WTC11 (cell line): ENCODE results near the gene USP49. TPM values are rescaled to one million over a fixed set of nuclear protein-coding genes. Genes with fewer than 3 reads are reported as not detected.

ENCODE experiments used
- ATAC-seq: fragments of 200-7000 bp; cut with Tn5 transposase; 2 replicates; pipeline ENCODE4 v1.10.0; 2021; ENCODE audit warnings: mild to moderate bottlenecking, moderate library complexity
- CTCF ChIA-PET: fragments of 300-600 bp; sonication (Branson Sonifier 250); formaldehyde crosslinking; loops from one replicate; lab custom pipeline; 2021; ENCODE audit warnings: antibody characterized with exemption; lab: Charles Lee
- POLR2A ChIA-PET: fragments of 350-600 bp; sonication (Branson Sonifier 250); formaldehyde crosslinking; loops from one replicate; lab custom pipeline; 2021; ENCODE audit warnings: antibody characterized with exemption; lab: Charles Lee
- DNase-seq: peaks from one replicate; pipeline ENCODE4 v3.0.0; 2021; ENCODE audit warnings: low spot score
- H3K27ac Mint-ChIP-seq: 2 replicates; pipeline ENCODE4 v1.8.0; 2021; ENCODE audit warnings: mixed read lengths
- H3K27me3 Mint-ChIP-seq: 2 replicates; pipeline ENCODE4 v1.8.0; 2021; ENCODE audit warnings: low read depth, mild to moderate bottlenecking, moderate library complexity, mixed read lengths
- H3K36me3 Mint-ChIP-seq: 2 replicates; pipeline ENCODE4 v1.8.0; 2021; ENCODE audit warnings: mixed read lengths
- H3K4me1 Mint-ChIP-seq: 2 replicates; pipeline ENCODE4 v1.8.0; 2022; ENCODE audit warnings: mixed read lengths
- H3K4me3 Mint-ChIP-seq: 2 replicates; pipeline ENCODE4 v1.8.0; 2021; ENCODE audit warnings: mild to moderate bottlenecking, moderate library complexity, mixed read lengths
- H3K9me3 Mint-ChIP-seq: 2 replicates; pipeline ENCODE4 v1.8.0; 2021; ENCODE audit warnings: mixed read lengths
- ARID4B ChIP-seq: sonication (generic); formaldehyde crosslinking; IDR thresholded peaks from 2 replicates; pipeline ENCODE4 v1.8.0; 2023; ENCODE audit warnings: missing genetic modification reagents, mild to moderate bottlenecking, borderline replicate concordance
- ATF1 ChIP-seq: sonication (generic); formaldehyde crosslinking; IDR thresholded peaks from 2 replicates; pipeline ENCODE4 v1.8.1; 2023; ENCODE audit warnings: mild to moderate bottlenecking, moderate library complexity, missing genetic modification reagents
- CBFB ChIP-seq: sonication (generic); formaldehyde crosslinking; IDR thresholded peaks from 2 replicates; pipeline ENCODE4 v1.8.1; 2022; ENCODE audit warnings: mild to moderate bottlenecking, low read depth, missing genetic modification reagents
- CREM ChIP-seq: sonication (generic); formaldehyde crosslinking; IDR thresholded peaks from 2 replicates; pipeline ENCODE4 v1.8.1; 2022; ENCODE audit warnings: mild to moderate bottlenecking, missing genetic modification reagents, moderate library complexity
- ETV6 ChIP-seq: sonication (generic); formaldehyde crosslinking; IDR thresholded peaks from 2 replicates; pipeline ENCODE4 v1.8.1; 2022; ENCODE audit warnings: mild to moderate bottlenecking, missing genetic modification reagents
- GABPB1 ChIP-seq: sonication (generic); formaldehyde crosslinking; IDR thresholded peaks from 2 replicates; pipeline ENCODE4 v1.8.1; 2023; ENCODE audit warnings: mild to moderate bottlenecking, missing genetic modification reagents
- MYBL2 ChIP-seq: sonication (generic); formaldehyde crosslinking; IDR thresholded peaks from 2 replicates; pipeline ENCODE4 v1.8.1; 2023; ENCODE audit warnings: mild to moderate bottlenecking, moderate library complexity, missing genetic modification reagents
- SP1 ChIP-seq: sonication (generic); formaldehyde crosslinking; conservative IDR thresholded peaks from 2 replicates; pipeline ENCODE4 v1.8.1; 2022; ENCODE audit warnings: missing genetic modification reagents
- ZNF232 ChIP-seq: sonication (generic); formaldehyde crosslinking; IDR thresholded peaks from 2 replicates; pipeline ENCODE4 v1.8.0; 2022; ENCODE audit warnings: mild to moderate bottlenecking, missing genetic modification reagents
- ZNF263 ChIP-seq: sonication (generic); formaldehyde crosslinking; IDR thresholded peaks from 2 replicates; pipeline ENCODE4 v1.8.1; 2022; ENCODE audit warnings: low read depth, mild to moderate bottlenecking, moderate library complexity, missing genetic modification reagents
- ZNF416 ChIP-seq: fragments of 250-450 bp; sonication (Bioruptor Pico); IDR thresholded peaks from 2 replicates; pipeline ENCODE4 v1.9.0; 2021; ENCODE audit warnings: mild to moderate bottlenecking, inconsistent platforms
- ZNF423 ChIP-seq: fragments of 250-450 bp; sonication (Bioruptor Pico); IDR thresholded peaks from 2 replicates; pipeline ENCODE4 v2.1.2; 2022; ENCODE audit warnings: mild to moderate bottlenecking, moderate library complexity
- total RNA-seq: library from RNA; stranded (reverse); gene quantifications from 3 replicates; pipeline ENCODE4 v1.2.3, GENCODE V29; 2021
- TF ChIP-seq, protein P1 (sequence below): fragments of 250-450 bp; sonication (Bioruptor Pico); IDR thresholded peaks from 2 replicates; pipeline ENCODE4 v1.9.0; 2021; ENCODE audit warnings: mild to moderate bottlenecking
- TF ChIP-seq, protein P2 (sequence below): sonication (generic); formaldehyde crosslinking; IDR thresholded peaks from 2 replicates; pipeline ENCODE4 v1.8.0; 2023; ENCODE audit warnings: mild to moderate bottlenecking, missing genetic modification reagents
- TF ChIP-seq, protein P3 (sequence below): sonication (generic); formaldehyde crosslinking; IDR thresholded peaks from 2 replicates; pipeline ENCODE4 v1.8.1; 2022; ENCODE audit warnings: low read depth, mild to moderate bottlenecking, moderate library complexity, missing genetic modification reagents, borderline replicate concordance
- TF ChIP-seq, protein P4 (sequence below): sonication (generic); formaldehyde crosslinking; IDR thresholded peaks from 2 replicates; pipeline ENCODE4 v1.8.1; 2022; ENCODE audit warnings: mild to moderate bottlenecking, moderate library complexity, missing genetic modification reagents
- TF ChIP-seq, protein P5 (sequence below): sonication (generic); formaldehyde crosslinking; IDR thresholded peaks from 2 replicates; pipeline ENCODE4 v1.8.0; 2022; ENCODE audit warnings: mild to moderate bottlenecking, missing genetic modification reagents
- TF ChIP-seq, protein P6 (sequence below): fragments of 200-600 bp; IDR thresholded peaks from 2 replicates; pipeline ENCODE4 v1.8.0; 2022; ENCODE audit warnings: antibody characterized with exemption

The USP49 gene
- total RNA-seq, 1 experiment from 2014 or later = 18.4 TPM

GRCh38 chr6:41789390-41789724 is 105.8 kb downstream of the USP49 start:
- TF ChIP-seq ZNF423 (no peak), SP1 (CRISPR knock-in tag) (no peak)
- TF ChIP-seq, protein P1, sequence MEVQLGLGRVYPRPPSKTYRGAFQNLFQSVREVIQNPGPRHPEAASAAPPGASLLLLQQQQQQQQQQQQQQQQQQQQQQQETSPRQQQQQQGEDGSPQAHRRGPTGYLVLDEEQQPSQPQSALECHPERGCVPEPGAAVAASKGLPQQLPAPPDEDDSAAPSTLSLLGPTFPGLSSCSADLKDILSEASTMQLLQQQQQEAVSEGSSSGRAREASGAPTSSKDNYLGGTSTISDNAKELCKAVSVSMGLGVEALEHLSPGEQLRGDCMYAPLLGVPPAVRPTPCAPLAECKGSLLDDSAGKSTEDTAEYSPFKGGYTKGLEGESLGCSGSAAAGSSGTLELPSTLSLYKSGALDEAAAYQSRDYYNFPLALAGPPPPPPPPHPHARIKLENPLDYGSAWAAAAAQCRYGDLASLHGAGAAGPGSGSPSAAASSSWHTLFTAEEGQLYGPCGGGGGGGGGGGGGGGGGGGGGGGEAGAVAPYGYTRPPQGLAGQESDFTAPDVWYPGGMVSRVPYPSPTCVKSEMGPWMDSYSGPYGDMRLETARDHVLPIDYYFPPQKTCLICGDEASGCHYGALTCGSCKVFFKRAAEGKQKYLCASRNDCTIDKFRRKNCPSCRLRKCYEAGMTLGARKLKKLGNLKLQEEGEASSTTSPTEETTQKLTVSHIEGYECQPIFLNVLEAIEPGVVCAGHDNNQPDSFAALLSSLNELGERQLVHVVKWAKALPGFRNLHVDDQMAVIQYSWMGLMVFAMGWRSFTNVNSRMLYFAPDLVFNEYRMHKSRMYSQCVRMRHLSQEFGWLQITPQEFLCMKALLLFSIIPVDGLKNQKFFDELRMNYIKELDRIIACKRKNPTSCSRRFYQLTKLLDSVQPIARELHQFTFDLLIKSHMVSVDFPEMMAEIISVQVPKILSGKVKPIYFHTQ (CRISPR knock-in tag) = no peak
- peak overlapping the region; percentile 96 for H3K4me3 Mint-ChIP-seq
- POLR2A ChIA-PET = no interaction called here
- H3K27me3 Mint-ChIP-seq = peaks cover 18% of the 10 kb centered on the region
- peaks cover 29% of the 10 kb centered on the region for H3K36me3 Mint-ChIP-seq
- DNase-seq = no peak
- no peaks in the 10 kb centered on the region for H3K9me3 Mint-ChIP-seq
- no peak for ATAC-seq
- CTCF ChIA-PET = no interaction called here
- no peak overlapping the region for H3K27ac Mint-ChIP-seq
- peaks cover 20% of the 10 kb centered on the region for H3K4me1 Mint-ChIP-seq

DNA sequence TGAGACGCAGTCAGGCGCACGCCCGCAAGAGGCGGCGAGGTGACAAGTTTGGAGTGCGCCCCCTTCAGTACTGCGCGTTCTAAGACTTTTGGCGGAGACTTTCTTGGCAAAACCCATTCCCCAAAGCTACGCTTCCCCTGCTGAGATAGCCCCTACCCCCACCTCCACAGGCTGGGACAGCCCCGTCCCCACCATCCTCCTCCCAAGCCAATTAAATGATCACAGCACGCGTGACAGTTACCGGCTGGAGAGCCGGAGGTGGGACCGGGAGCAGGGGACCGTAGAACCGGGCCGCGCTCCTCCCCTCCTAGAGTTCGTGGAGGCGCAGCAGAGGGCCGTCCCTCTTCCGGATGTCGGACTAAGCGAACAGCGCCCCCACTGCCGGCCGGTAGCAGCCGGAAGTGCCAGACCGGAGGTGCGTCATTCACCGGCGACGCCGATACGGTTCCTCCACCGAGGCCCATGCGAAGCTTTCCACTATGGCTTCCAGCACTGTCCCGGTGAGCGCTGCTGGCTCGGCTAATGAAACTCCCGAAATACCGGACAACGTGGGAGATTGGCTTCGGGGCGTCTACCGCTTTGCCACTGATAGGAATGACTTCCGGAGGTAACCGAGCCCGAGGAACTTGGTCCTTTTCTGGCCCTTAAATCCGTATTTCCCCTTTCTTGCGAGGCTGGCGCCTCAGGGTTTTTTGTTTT is 107.8 kb downstream of the USP49 start, which contains the start of gene TOMM6:
TOMM6 (plus strand) TSS at position 476 of the 699 bp plus-strand sequence; CDS start at position 480, 4 bp downstream.
- H3K4me3 Mint-ChIP-seq = peak within 1 kb of the TSS; percentile 96
- DNase-seq = peak; percentile 96
- H3K4me1 Mint-ChIP-seq = peaks cover 22% of the 10 kb centered on the region
- ChIA-PET CTCF (interaction anchor here (0.6 to 4.7 kb wide), 69 partner anchors 9 to 776 kb away, joined by 3 to 71 read pairs (median 5); partner anchors contain the start of genes BYSL, C6orf132, CCND3 and MED20), POLR2A (interaction anchor here (0.7 to 2.0 kb wide), 8 partner anchors 53 to 262 kb away, joined by 3 to 9 read pairs (median 4); partner anchors contain the start of genes BYSL, MED20 and TAF8)
- H3K9me3 Mint-ChIP-seq = no peaks in the 10 kb centered on the region
- ATAC-seq = peak; percentile 74
- H3K27ac Mint-ChIP-seq = peak within 1 kb of the TSS; percentile 97
- peaks cover 26% of the 10 kb centered on the region for H3K36me3 Mint-ChIP-seq
- H3K27me3 Mint-ChIP-seq = peaks cover 38% of the 10 kb centered on the region
- TF ChIP-seq ETV6 (CRISPR knock-in tag) = 0 out of 2 replicates have a peak, but pooled peaks have one; percentile 60
- TF ChIP-seq CREM (CRISPR knock-in tag) = peak; percentile 98
- TF ChIP-seq GABPB1 (CRISPR knock-in tag) = peak; percentile 68; the same call in 1 of the 2 replicates
- TF ChIP-seq, protein P2, sequence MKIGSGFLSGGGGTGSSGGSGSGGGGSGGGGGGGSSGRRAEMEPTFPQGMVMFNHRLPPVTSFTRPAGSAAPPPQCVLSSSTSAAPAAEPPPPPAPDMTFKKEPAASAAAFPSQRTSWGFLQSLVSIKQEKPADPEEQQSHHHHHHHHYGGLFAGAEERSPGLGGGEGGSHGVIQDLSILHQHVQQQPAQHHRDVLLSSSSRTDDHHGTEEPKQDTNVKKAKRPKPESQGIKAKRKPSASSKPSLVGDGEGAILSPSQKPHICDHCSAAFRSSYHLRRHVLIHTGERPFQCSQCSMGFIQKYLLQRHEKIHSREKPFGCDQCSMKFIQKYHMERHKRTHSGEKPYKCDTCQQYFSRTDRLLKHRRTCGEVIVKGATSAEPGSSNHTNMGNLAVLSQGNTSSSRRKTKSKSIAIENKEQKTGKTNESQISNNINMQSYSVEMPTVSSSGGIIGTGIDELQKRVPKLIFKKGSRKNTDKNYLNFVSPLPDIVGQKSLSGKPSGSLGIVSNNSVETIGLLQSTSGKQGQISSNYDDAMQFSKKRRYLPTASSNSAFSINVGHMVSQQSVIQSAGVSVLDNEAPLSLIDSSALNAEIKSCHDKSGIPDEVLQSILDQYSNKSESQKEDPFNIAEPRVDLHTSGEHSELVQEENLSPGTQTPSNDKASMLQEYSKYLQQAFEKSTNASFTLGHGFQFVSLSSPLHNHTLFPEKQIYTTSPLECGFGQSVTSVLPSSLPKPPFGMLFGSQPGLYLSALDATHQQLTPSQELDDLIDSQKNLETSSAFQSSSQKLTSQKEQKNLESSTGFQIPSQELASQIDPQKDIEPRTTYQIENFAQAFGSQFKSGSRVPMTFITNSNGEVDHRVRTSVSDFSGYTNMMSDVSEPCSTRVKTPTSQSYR (CRISPR knock-in tag) = 0 out of 2 replicates have a peak, but pooled peaks have one; percentile 15
- TF ChIP-seq, protein P3, sequence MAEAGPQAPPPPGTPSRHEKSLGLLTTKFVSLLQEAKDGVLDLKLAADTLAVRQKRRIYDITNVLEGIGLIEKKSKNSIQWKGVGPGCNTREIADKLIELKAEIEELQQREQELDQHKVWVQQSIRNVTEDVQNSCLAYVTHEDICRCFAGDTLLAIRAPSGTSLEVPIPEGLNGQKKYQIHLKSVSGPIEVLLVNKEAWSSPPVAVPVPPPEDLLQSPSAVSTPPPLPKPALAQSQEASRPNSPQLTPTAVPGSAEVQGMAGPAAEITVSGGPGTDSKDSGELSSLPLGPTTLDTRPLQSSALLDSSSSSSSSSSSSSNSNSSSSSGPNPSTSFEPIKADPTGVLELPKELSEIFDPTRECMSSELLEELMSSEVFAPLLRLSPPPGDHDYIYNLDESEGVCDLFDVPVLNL (CRISPR knock-in tag) = no peak
- TF ChIP-seq, protein P4, sequence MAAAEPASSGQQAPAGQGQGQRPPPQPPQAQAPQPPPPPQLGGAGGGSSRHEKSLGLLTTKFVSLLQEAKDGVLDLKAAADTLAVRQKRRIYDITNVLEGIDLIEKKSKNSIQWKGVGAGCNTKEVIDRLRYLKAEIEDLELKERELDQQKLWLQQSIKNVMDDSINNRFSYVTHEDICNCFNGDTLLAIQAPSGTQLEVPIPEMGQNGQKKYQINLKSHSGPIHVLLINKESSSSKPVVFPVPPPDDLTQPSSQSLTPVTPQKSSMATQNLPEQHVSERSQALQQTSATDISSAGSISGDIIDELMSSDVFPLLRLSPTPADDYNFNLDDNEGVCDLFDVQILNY (CRISPR knock-in tag) = peak; percentile 64; the same call in 1 of the 2 replicates
- TF ChIP-seq MYBL2 (CRISPR knock-in tag) = peak; percentile 83; the same call in 1 of the 2 replicates
- TF ChIP-seq, protein P5, sequence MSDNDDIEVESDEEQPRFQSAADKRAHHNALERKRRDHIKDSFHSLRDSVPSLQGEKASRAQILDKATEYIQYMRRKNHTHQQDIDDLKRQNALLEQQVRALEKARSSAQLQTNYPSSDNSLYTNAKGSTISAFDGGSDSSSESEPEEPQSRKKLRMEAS = peak; percentile 81
- TF ChIP-seq SP1 (CRISPR knock-in tag) = peak; percentile 85
- TF ChIP-seq ATF1 (CRISPR knock-in tag) = peak; percentile 85; the same call in 1 of the 2 replicates
- TF ChIP-seq, protein P6, sequence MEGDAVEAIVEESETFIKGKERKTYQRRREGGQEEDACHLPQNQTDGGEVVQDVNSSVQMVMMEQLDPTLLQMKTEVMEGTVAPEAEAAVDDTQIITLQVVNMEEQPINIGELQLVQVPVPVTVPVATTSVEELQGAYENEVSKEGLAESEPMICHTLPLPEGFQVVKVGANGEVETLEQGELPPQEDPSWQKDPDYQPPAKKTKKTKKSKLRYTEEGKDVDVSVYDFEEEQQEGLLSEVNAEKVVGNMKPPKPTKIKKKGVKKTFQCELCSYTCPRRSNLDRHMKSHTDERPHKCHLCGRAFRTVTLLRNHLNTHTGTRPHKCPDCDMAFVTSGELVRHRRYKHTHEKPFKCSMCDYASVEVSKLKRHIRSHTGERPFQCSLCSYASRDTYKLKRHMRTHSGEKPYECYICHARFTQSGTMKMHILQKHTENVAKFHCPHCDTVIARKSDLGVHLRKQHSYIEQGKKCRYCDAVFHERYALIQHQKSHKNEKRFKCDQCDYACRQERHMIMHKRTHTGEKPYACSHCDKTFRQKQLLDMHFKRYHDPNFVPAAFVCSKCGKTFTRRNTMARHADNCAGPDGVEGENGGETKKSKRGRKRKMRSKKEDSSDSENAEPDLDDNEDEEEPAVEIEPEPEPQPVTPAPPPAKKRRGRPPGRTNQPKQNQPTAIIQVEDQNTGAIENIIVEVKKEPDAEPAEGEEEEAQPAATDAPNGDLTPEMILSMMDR = peak; percentile 96
- peak; percentile 25; the same call in 1 of the 2 replicates for TF ChIP-seq ARID4B (CRISPR knock-in tag)
- TF ChIP-seq ZNF416 (CRISPR knock-in tag) = no peak
- TF ChIP-seq CBFB (CRISPR knock-in tag) = no peak
- TF ChIP-seq ZNF232 (CRISPR knock-in tag) = peak; percentile 6; the same call in 1 of the 2 replicates
- TF ChIP-seq ZNF263 (CRISPR knock-in tag) = 0 out of 2 replicates have a peak, but pooled peaks have one; percentile 21
